Tibial artery (tissue), 4 donors: Measurements from ENCODE around the gene REX1BD.

Experiments used
- DNase-seq, 2 donors: peaks; one replicate each; pipeline ENCODE4 v3.0.0-alpha.2; 2019
- H3K27ac ChIP-seq, 2 donors: fragments of 200-600 bp; sonication (generic) in 1 of 2; 1 replicate in 1 of 2; 2 replicates in 1 of 2; pipeline ENCODE4 v1.5.1; 2018 to 2019; ENCODE audit warnings: mild to moderate bottlenecking in 1 of 2
- H3K27me3 ChIP-seq, 2 donors: fragments of 200-600 bp; sonication (generic) in 1 of 2; one replicate each; pipeline versions ENCODE4 v1.5.1 to v1.6.0; 2016 to 2019
- H3K36me3 ChIP-seq, 3 donors: fragments of 200-600 bp; sonication (generic) in 2 of 3; one replicate each; pipeline ENCODE4 v1.5.1; 2016 to 2019; ENCODE audit warnings: mild to moderate bottlenecking in 2 of 3
- H3K4me1 ChIP-seq, 4 donors: fragments of 200-600 bp; sonication (generic) in 2 of 4; 1 replicate in 3 of 4; 2 replicates in 1 of 4; pipeline ENCODE4 v1.5.1; 2016 to 2019
- H3K4me3 ChIP-seq, 2 donors: fragments of 200-600 bp; sonication (generic) in 1 of 2; 1 replicate in 1 of 2; 2 replicates in 1 of 2; pipeline ENCODE4 v1.5.1; 2018 to 2019; ENCODE audit warnings: mild to moderate bottlenecking in 2 of 2
- H3K9me3 ChIP-seq, 3 donors: fragments of 200-600 bp; sonication (generic) in 1 of 3; one replicate each; pipeline ENCODE4 v1.5.1; 2016 to 2019
- CTCF ChIP-seq, 2 experiments: fragments of 200-600 bp in 1 of 2; fragments of 450-650 bp in 1 of 2; IDR thresholded peaks; one replicate each; pipeline ENCODE4 v1.5.1; 2017 to 2019; ENCODE audit warnings: antibody characterized with exemption in 2 of 2, mild to moderate bottlenecking in 1 of 2, moderate library complexity in 1 of 2
- intact Hi-C: fragments of 100-400 bp; cut with DNase I; formaldehyde crosslinking; loops from one replicate; pipeline ENCODE4 v1.15.0; 2023; ENCODE audit warnings: low total_unique reads

The REX1BD gene

GRCh38 chr19:18633321-18633720 lies 44.7 kb downstream of the REX1BD start:
- Histone ChIP-seq H3K27ac (no peak overlapping the region), H3K4me3 (no peak overlapping the region), H3K9me3 (no peaks in the 10 kb centered on the region), H3K4me1 (peaks cover 0 to 44% (median 20%) of the 10 kb centered on the region in 4 donors), H3K27me3 (no peaks in the 10 kb centered on the region), H3K36me3 (no peaks in the 10 kb centered on the region)
- TF ChIP-seq CTCF (IDR thresholded peaks at IDR 0.05), result no peak
- intact Hi-C loops, result no loop called here
- DNase-seq, result no peak

GRCh38 chr19:18634612-18635297 lies 46.2 kb downstream of the REX1BD start:
- DNase-seq, result no peak
- Histone ChIP-seq H3K4me3 (no peak overlapping the region), H3K36me3 (no peaks in the 10 kb centered on the region), H3K9me3 (no peaks in the 10 kb centered on the region), H3K27ac (peak overlapping the region; percentile 90), H3K4me1 (peaks cover 0 to 40% (median 17%) of the 10 kb centered on the region in 4 donors), H3K27me3 (no peaks in the 10 kb centered on the region)
- no peak for TF ChIP-seq CTCF (IDR thresholded peaks at IDR 0.05)
- intact Hi-C loops, result no loop called here

DNA sequence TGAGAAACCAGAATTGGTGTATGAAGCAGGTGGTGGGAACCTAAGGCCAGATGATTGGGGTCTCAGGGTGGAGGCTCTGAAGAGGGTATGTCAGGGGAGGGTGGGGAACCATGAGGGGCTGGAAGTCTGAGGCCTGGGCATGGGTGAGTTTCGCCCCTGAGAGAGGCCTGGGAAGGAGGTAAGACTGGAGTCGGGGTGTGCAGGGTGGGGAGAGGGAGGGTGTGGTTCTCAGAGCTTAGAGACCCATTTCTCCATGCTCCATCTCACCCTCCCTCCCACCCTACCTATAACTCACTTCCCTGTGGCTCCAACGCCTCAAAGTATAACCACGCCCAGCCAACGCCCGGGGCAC lies 47.2 kb downstream of the REX1BD start:
- Histone ChIP-seq H3K4me3 (peak overlapping the region; percentile 79 to 82), H3K9me3 (no peaks in the 10 kb centered on the region), H3K4me1 (peaks cover 0 to 34% (median 16%) of the 10 kb centered on the region in 4 donors), H3K36me3 (no peaks in the 10 kb centered on the region), H3K27ac (peak overlapping the region; percentile 90), H3K27me3 (no peaks in the 10 kb centered on the region)
- no peak for DNase-seq
- intact Hi-C loops, result no loop called here
- TF ChIP-seq CTCF (IDR thresholded peaks at IDR 0.05), result no peak

GRCh38 chr19:18636183-18636968 lies 47.8 kb downstream of the REX1BD start:
- TF ChIP-seq CTCF (IDR thresholded peaks at IDR 0.05), result no peak
- Histone ChIP-seq H3K27me3 (no peaks in the 10 kb centered on the region), H3K4me1 (peaks cover 0 to 34% (median 16%) of the 10 kb centered on the region in 4 donors), H3K4me3 (peak overlapping the region; percentile 79 to 82), H3K27ac (peak overlapping the region; percentile 90), H3K9me3 (no peaks in the 10 kb centered on the region), H3K36me3 (no peaks in the 10 kb centered on the region)
- peak; percentile 98 to 99 for DNase-seq
- intact Hi-C loops, result no loop called here

- H3K9me3 ChIP-seq, result no peaks in the 10 kb centered on the region
- H3K27me3 ChIP-seq, result no peaks in the 10 kb centered on the region
- intact Hi-C loops, result no loop called here
- peak within 1 kb of the TSS; percentile 90 for H3K27ac ChIP-seq
- peak within 1 kb of the TSS; percentile 79 to 82 for H3K4me3 ChIP-seq
- DNase-seq, result peak in 1 of 2 donors; percentile 79
- H3K36me3 ChIP-seq, result no peaks in the 10 kb centered on the region
- peaks cover 0 to 34% (median 16%) of the 10 kb centered on the region in 4 donors for H3K4me1 ChIP-seq
- TF ChIP-seq CTCF (IDR thresholded peaks at IDR 0.05), result no peak
Measured at GRCh38 chr19:18636969-18637629, 48.5 kb downstream of the REX1BD start, which contains the start of gene KLHL26. Gene KLHL26 (plus strand): TSS chr19:18637028. CDS start chr19:18637055, 27 bp downstream.
